SH-SY5Y (cell line): ENCODE measurements around the gene PCDHGC4.

Experiments
- GATA2 ChIP-seq: IDR thresholded peaks from 2 replicates; pipeline ENCODE4 v1.6.1; 2011; ENCODE audit warnings: mild to moderate bottlenecking, low read depth, low read length
- GATA3 ChIP-seq: IDR thresholded peaks from 2 replicates; pipeline ENCODE4 v1.6.1; 2011; ENCODE audit warnings: low read depth, mild to moderate bottlenecking, low read length, moderate library complexity

GRCh38 chr5:141489841-141490240 lies 5.0 kb downstream of the PCDHGC4 start:
- TF ChIP-seq GATA3: no peak
- no peak for TF ChIP-seq GATA2
